ENCODE measurements around the gene UBR4. TPM values are rescaled to one million over a fixed set of nuclear protein-coding genes. Genes with fewer than 3 reads are reported as not detected.

UBR4 gene
- total and polyA plus RNA-seq, 7 donors = 32.4 to 215 (median 73.5) TPM

Other genes starting within 250 kb of the UBR4 start
- gene EMC1, start 41.3 kb upstream of the UBR4 start, total RNA-seq = 10 to 100 TPM; 19.6 to 46.5 (median 31.3) TPM
- 10 to 100 TPM in 1 of 3 donors, 1 to 10 TPM in 2; 1.2 to 16.5 (median 3.2) TPM for gene EMC1, start 41.3 kb upstream of the UBR4 start, polyA plus RNA-seq
- 10 to 100 TPM; 10.8 to 21.3 (median 15.3) TPM for gene MRTO4, start 41.5 kb upstream of the UBR4 start, total RNA-seq
- gene MRTO4, start 41.5 kb upstream of the UBR4 start, polyA plus RNA-seq = 10 to 100 TPM; 10.8 to 44.1 (median 13.2) TPM
- 1 to 10 TPM in 3 of 4 donors, under 1 TPM in 1; 0.71 to 1.9 (median 1.5) TPM for gene AKR7A3, start 78.5 kb upstream of the UBR4 start, total RNA-seq
- gene AKR7A3, start 78.5 kb upstream of the UBR4 start, polyA plus RNA-seq = 100 to 1,000 TPM in 1 of 3 donors, 10 to 100 TPM in 2; 72.1 to 110 (median 78.3) TPM
- gene AKR7A2, start 101.9 kb upstream of the UBR4 start, total RNA-seq = 100 to 1,000 TPM in 1 of 4 donors, 10 to 100 TPM in 3; 55.8 to 110 (median 77.2) TPM
- 10 to 100 TPM; 64.2 to 99.6 (median 84.1) TPM for gene AKR7A2, start 101.9 kb upstream of the UBR4 start, polyA plus RNA-seq
- gene SLC66A1, start 102.1 kb upstream of the UBR4 start, total RNA-seq = 10 to 100 TPM in 1 of 4 donors, 1 to 10 TPM in 3; 7.5 to 15.2 (median 8.8) TPM
- 10 to 100 TPM in 1 of 3 donors, 1 to 10 TPM in 2; 5.1 to 16.0 (median 7.2) TPM for gene SLC66A1, start 102.1 kb upstream of the UBR4 start, polyA plus RNA-seq

Data from sigmoid colon (tissue), 7 donors.